HTR-8/SVneo (cell line): ENCODE results near the gene F8A2.
"Not testable (repeated sequence)": the region's sequence is repeated elsewhere in the genome, so short reads cannot be mapped to it uniquely, and the experiment has no call there.

Experiments
- DNase-seq: peaks from one replicate; pipeline ENCODE4 v3.0.0; 2011; ENCODE audit warnings: low spot score, mixed read lengths; ENCODE audit not compliant: insufficient read length
- FAIRE-seq: peaks from 2 replicates; lab custom pipeline; 2011; peaks lifted over from hg19 to GRCh38; lab: Jason Lieb, UNC

The F8A2 gene

DNA sequence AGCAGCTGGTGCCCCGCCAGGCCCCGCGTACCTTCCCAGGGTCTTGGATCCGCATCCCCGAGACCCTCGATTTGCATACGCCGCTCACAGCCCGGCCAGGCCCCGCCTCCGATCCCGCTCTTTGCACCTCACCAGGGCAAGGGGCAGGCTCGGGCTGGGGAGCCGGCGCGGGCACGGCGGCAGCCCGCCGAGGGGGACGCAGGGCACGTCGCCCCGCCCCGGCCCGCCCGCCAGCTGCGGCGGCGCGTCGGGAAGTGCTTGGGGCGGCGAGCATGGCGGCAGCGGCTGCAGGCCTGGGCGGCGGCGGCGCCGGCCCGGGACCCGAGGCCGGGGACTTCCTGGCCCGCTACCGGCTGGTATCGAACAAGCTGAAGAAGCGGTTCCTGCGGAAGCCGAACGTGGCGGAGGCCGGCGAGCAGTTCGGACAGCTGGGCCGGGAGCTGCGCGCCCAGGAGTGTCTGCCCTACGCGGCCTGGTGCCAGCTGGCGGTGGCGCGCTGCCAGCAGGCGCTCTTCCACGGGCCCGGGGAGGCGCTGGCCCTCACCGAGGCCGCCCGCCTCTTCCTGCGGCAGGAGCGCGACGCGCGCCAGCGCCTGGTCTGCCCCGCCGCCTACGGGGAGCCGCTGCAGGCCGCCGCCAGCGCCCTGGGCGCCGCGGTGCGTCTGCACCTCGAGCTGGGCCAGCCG is at the start of gene F8A2:
Gene F8A2 (plus strand): TSS at position 253 of the 686 bp plus-strand sequence. CDS start 20 bp downstream, at position 273.
- FAIRE-seq, DNase-seq: not testable (repeated sequence)

DNA sequence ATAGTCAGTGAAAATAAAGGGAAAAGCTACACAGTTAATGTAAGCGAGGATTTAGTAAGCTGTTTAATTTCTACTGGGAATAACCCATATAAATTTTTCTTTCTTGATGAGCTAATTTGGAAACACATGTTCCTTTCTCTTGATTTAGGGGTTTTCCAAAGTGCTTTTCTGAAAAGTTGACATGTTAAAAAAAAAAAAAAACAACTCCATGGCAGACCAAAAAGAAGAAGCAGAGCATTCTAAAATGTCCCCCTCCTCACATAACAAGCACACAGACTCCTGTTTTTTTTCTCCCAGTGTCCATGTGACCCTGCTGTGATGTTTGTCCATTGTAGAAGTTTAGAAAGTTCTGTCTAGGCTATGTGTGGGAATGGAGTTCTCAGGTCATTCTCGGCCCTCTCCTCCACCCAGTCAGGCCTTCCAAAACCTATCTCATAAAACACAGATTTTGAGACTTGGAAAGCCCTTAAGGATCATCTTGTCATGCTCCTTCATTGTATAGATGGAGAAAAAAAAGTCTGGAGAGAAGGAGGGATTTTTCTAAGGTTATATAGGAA is 48.3 kb upstream of the F8A2 start:
- no peak for FAIRE-seq

DNA sequence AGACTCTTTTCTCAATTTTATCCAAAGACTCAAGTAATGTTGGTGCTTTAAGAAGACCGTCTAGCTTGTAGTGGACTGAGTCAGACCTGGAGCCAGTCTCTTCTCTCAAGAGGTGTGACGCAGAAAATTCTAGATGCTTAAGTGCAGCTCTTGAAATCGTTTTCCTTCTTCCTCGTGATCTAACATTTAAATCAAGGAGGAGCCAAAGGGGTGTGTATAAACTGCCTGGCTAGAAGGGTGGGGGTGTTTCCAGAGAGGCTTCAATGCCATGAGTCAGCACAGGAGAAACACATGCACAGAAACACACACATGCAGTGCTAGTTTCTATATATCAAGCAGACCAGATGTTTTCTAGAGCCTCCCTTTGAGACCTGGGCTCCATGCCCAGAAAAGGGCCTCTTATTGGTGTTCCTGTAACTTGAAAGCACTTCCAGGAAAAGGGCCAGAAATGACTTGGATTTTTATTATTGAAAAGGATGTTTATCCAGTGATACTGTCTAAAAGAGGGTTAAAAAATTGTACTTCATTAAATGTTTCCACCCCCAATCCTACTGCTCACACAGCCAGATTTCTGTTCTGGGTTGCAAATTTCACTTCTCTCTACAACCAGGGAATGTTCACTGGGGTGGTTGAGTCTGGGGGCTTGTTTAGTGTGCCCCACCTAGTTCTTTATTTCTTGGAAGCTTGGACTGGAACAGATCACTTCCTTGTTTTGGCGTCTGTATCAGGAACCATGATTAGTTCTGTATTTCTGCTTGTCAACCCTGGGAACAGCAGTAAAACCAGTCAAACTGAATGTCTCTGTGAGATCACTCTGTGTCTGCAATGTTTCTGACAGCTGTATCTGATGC is 47.2 kb upstream of the F8A2 start, which contains the start of gene CLIC2:
Gene CLIC2 (minus strand): TSS at position 129 of the 851 bp plus-strand sequence. CDS start 187 bp downstream, outside the sequence.
- DNase-seq = no peak
- no peak for FAIRE-seq

More for the DNA sequence above, 48.3 kb upstream of the F8A2 start:
- no peak for DNase-seq

DNA sequence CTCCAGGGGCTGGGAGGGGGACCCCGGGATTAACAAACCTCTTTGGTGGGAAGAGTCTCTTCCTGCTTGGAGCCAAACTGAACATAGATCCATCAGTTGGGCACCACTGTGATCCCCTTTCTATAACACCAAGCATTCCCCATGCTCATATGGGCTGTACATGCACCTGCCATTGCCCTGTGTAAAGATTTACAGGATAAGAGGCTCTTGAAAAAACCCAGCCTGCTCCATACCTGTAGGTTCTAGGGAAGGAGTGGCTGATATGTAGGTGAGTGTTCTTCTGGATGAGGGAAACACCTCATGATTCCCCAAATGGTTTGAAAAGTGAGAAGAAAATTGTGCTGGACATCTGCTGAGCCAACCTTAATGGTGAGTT is 46.6 kb upstream of the F8A2 start:
- DNase-seq = not testable (repeated sequence)
- FAIRE-seq = peak; percentile 23

DNA sequence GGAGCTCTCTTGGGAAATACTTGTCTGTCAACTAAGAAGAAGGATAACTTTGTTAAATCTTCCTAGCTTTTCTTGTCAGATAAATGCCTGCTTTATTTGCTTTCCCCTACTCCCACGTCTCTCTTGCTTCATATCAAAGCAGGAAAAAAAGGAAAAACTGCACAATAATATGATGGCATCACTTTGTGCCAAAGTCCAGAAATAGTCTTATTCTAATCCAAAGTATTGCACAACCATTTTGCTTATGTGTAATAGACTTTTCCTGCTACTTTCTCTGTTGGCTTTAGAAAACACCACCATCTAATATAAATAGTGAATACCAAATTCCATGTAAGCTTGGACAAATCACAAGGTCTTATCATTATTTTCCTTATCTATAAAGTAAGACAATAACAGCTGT is 36.2 kb upstream of the F8A2 start:
- peak; percentile 71 for FAIRE-seq
- DNase-seq = not testable (repeated sequence)

DNA sequence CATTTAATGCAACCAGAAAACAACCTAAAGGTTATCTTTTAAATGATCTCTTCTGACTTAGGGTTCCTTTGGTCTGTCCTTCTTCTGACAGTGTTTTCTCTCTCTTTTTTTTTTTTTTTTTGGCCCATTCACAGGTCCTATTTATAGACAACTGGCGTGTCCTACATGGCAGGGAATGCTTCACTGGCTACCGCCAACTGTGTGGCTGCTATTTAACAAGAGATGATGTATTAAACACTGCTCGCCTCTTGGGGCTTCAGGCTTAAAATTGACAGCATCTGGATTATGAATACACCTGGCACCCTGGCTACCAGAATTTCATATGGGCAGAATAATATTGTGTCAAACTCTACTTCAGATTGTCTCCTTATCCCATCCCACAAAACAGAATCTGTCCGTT is 32.4 kb upstream of the F8A2 start:
- FAIRE-seq = not testable (repeated sequence)

DNA sequence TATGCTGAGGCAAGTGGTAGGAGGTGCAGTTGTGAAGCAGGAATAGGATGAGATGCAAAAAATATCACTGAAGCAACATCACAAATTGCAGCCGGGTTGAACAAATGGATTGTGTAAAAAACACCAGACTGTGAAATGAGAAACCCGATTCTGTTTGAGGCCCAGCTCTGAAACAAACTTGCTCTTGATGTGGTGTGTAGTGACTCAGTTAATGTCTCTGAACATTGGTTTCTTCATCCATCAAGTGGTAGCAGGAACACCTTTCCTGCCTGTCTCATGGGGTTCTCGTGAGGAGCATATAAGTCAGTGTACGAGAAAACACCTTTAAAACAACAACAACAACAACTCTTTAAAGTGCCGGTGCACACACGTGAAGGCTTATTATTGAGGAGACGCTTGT is 18.2 kb upstream of the F8A2 start:
- peak; percentile 59 for FAIRE-seq
- DNase-seq = not testable (repeated sequence)

More for the DNA sequence above, 32.4 kb upstream of the F8A2 start:
- not testable (repeated sequence) for DNase-seq

DNA sequence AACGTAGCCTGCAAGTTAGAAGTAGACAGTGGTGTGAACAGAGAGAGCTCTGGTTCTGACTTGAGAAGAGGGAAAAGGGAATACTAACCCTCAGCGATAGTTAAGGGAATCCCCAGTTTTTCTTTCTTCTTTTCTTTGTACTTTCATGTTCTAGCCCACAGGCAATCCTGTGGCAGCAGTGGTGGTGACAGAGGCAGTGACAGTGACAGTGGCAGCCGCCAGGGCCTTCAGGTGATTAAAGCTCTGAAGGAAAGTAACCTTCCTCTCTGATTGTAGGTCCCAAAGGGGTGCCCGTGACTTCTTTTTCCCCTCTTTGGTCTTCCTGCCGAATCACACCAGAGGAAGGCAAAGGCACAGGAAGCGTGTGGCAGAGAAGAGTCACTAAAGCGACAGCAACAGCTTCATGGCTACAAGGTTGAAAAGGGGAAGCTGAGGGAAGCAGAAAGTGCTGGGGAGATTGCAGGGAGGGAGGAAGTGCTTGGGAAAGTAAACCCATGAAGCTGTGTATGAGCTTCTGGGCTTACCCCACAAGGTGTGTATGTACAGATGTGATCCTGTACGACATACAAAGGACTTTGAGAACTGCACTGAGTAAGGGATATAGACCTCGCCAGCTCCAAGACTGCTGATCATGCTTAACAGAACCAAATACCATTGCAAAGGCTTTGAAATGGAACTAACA is 8.0 kb upstream of the F8A2 start:
- DNase-seq, FAIRE-seq: not testable (repeated sequence)

DNA sequence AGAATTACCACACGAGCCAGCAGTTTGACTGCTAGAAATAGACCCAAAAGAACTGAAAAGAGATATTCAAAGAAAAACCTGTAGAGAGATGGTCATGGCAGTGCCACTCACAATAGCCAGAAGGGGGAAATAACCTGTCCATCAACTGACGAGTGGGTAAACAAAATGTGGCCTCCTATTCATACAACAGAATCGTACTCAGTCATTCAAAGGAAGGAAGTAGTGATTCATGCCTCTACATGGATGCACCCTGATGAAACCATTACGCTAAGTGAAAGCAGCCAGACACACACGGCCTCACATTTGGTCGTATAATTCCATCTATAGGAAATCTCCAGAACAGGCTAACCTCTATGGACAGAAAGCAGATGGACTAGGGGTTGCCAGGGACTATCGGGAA is 2.1 kb upstream of the F8A2 start:
- DNase-seq, FAIRE-seq: not testable (repeated sequence)

DNA sequence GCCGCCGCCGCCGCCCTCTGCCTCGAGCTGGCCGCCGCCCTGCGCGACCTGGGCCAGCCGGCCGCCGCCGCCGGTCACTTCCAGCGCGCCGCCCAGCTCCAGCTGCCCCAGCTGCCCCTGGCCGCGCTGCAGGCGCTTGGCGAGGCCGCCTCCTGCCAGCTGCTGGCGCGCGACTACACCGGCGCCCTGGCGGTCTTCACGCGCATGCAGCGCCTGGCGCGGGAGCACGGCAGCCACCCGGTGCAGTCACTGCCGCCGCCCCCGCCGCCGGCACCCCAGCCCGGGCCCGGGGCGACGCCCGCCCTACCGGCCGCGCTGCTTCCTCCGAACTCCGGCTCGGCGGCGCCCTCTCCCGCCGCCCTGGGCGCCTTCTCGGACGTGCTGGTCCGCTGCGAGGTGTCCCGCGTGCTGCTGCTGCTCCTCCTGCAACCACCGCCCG is 653 bp downstream of the F8A2 start:
- not testable (repeated sequence) for FAIRE-seq

DNA sequence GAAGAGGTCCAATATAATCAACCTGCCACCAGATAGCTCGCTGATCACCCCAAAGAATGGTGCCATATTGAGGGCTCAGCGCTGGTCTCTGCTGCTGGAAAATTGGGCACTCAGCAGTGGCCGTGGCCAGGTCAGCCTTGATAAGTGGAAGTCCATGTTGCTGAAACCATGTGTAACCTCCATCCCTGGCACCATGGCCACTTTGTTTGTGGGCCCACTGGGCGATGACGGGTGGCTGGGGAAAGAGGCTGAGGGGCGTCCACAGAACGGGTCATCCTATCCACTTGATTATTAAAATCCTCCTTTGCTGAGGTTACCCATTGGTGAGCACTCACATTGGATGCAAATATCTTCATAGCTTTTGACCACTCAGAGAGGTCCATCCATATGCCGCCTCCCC is 7.7 kb downstream of the F8A2 start:
- no peak for FAIRE-seq
- no peak for DNase-seq

More for the DNA sequence above, 653 bp downstream of the F8A2 start:
- DNase-seq = not testable (repeated sequence)

DNA sequence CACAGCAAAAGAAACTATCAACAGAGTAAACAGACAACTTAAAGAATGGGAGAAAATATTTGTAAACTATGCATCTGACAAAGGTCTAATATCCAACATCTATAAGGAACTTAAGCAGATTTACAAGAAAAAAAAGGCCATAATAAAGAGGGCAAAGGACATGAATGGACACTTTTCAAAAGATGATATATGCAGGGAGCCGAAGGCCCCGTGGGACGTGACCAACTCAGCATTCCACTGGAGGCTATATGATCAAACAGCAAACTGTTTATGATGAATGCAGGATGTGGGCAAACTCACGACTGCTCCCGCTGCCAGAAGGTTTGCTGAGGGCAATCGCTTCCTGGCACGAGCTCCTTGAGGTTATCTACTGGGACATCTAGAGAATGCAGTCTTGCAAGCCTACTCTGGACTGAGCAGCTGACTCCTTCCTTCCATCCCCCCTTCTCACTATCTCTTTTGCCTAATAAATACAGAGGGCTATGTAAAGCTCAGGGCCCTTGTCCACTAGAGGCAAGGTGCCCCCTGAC is 12.9 kb downstream of the F8A2 start:
- peak; percentile 42 for FAIRE-seq

DNA sequence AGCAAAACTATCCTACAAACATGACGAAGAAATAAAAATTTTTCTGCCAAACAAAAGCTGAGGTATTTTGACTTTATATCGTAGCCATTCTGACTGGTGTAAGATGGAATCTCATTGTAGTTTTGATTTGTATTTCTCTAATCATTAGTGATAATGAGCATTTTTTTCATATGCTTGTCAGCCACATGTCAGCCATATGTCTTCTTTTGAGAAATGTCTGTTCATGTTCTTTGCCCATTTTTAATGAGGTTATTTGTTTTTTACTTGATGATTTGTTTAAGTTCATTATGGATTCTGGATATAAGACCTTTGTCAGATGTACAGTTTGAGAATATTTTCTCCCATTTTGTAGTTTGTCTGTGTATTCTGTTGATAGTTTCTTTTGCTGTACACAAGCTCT is 24.5 kb downstream of the F8A2 start:
- DNase-seq (no peak), FAIRE-seq (no peak)

More for the DNA sequence above, 12.9 kb downstream of the F8A2 start:
- peak; percentile 3 for DNase-seq

DNA sequence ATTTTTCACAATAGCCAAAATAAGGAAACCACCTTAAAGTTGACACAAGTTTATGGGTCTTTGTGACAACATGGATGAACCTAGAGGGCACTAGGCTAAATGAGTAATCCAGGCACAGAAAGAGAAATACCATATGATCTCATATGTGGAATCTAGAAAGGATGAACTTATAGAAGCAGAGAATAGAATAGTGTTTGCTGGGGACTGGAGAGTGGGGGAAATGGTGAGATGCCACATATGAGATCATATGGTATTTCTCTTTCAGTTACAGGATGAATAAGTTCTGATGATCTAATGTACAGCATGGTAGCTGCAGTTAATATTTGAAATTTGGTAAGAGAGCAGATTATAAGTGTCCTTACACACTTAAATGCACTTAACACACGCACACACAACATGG is 35.9 kb downstream of the F8A2 start:
- peak; percentile 48 for FAIRE-seq
- DNase-seq = no peak
